Glutamatergic neuron (in vitro differentiated cells): ENCODE results near the gene GLB1L3. TPM values are rescaled to one million over a fixed set of nuclear protein-coding genes. Genes with fewer than 3 reads are reported as not detected.
"Not testable (repeated sequence)": the region's sequence is repeated elsewhere in the genome, so short reads cannot be mapped to it uniquely, and the experiment has no call there.

Experiments
- DNase-seq: peaks from one replicate; pipeline ENCODE4 v3.0.0; 2022
- H3K27ac Mint-ChIP-seq: one replicate; pipeline ENCODE4 v1.8.0; 2020; ENCODE audit warnings: mild to moderate bottlenecking, mixed read lengths, inconsistent platforms; ENCODE audit not compliant: unreplicated experiment
- H3K27me3 Mint-ChIP-seq: one replicate; pipeline ENCODE4 v1.8.0; 2020; ENCODE audit warnings: mild to moderate bottlenecking, moderate library complexity, mixed read lengths, inconsistent platforms; ENCODE audit not compliant: unreplicated experiment
- H3K36me3 Mint-ChIP-seq: one replicate; pipeline ENCODE4 v1.8.0; 2020; ENCODE audit warnings: mild to moderate bottlenecking, mixed read lengths, inconsistent platforms; ENCODE audit not compliant: unreplicated experiment
- H3K4me1 Mint-ChIP-seq: one replicate; pipeline ENCODE4 v1.8.0; 2020; ENCODE audit warnings: mild to moderate bottlenecking, low read depth, mixed read lengths, inconsistent platforms; ENCODE audit not compliant: unreplicated experiment
- H3K4me3 Mint-ChIP-seq: one replicate; pipeline ENCODE4 v1.8.0; 2020; ENCODE audit warnings: mild to moderate bottlenecking, mixed read lengths, inconsistent platforms; ENCODE audit not compliant: unreplicated experiment
- H3K9me3 Mint-ChIP-seq: one replicate; pipeline ENCODE4 v1.8.0; 2020; ENCODE audit warnings: mild to moderate bottlenecking, moderate library complexity, mixed read lengths, inconsistent platforms; ENCODE audit not compliant: unreplicated experiment
- total RNA-seq: library from RNA; stranded (reverse); fragmentation: NEBNext Ultra II Directional; extraction: Animal tissue kit (Norgen Biotek cat#: 25700); gene quantifications from one replicate; pipeline ENCODE4 v1.2.1, GENCODE V29; 2021; ENCODE audit not compliant: unreplicated experiment
- TF ChIP-seq, protein P1 (sequence below): fragments of 200-600 bp; sonication (generic); IDR thresholded peaks from one replicate; pipeline ENCODE4 v1.5.0; 2021; ENCODE audit not compliant: partially characterized antibody, unreplicated experiment

Gene GLB1L3
- total RNA-seq, 1 donor from 2014 or later = 0.83 TPM

- H3K36me3 Mint-ChIP-seq = peaks cover 5% of the 10 kb centered on the region
- H3K27me3 Mint-ChIP-seq = peaks cover 20% of the 10 kb centered on the region
- peak overlapping the region; percentile 92 for H3K4me3 Mint-ChIP-seq
- H3K27ac Mint-ChIP-seq = peak overlapping the region; percentile 73
- TF ChIP-seq, protein P1, sequence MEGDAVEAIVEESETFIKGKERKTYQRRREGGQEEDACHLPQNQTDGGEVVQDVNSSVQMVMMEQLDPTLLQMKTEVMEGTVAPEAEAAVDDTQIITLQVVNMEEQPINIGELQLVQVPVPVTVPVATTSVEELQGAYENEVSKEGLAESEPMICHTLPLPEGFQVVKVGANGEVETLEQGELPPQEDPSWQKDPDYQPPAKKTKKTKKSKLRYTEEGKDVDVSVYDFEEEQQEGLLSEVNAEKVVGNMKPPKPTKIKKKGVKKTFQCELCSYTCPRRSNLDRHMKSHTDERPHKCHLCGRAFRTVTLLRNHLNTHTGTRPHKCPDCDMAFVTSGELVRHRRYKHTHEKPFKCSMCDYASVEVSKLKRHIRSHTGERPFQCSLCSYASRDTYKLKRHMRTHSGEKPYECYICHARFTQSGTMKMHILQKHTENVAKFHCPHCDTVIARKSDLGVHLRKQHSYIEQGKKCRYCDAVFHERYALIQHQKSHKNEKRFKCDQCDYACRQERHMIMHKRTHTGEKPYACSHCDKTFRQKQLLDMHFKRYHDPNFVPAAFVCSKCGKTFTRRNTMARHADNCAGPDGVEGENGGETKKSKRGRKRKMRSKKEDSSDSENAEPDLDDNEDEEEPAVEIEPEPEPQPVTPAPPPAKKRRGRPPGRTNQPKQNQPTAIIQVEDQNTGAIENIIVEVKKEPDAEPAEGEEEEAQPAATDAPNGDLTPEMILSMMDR = no peak
- peaks cover 13% of the 10 kb centered on the region for H3K9me3 Mint-ChIP-seq
- H3K4me1 Mint-ChIP-seq = peaks cover 28% of the 10 kb centered on the region
- DNase-seq = peak; percentile 41
Measured at GRCh38 chr11:134277183-134278001, 1.2 kb downstream of the GLB1L3 start.

DNA sequence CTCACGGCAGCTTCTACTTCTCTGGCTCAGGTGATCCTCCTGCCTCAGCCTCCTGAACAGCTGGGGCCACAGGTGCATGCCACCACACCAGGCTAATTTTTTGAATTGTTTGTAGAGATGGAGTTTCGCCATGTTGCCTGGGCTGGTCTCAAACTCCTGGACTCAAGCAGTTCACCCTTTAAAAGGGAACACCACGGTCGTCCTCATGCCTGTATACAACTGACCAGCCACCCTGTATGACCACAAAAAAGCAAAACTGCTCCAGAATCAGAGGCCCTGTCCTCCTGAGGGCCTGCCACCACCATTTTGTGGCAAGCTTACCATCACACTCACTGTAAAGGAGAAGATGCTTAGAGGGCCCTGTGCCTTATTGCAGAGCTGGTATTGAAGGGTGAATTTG is 2.2 kb downstream of the GLB1L3 start:
- TF ChIP-seq, protein P1 = no peak
- peaks cover 19% of the 10 kb centered on the region for H3K4me1 Mint-ChIP-seq
- no peak overlapping the region for H3K27ac Mint-ChIP-seq
- H3K36me3 Mint-ChIP-seq = peaks cover 5% of the 10 kb centered on the region
- peaks cover 19% of the 10 kb centered on the region for H3K27me3 Mint-ChIP-seq
- DNase-seq = no peak
- no peak overlapping the region for H3K4me3 Mint-ChIP-seq
- H3K9me3 Mint-ChIP-seq = peaks cover 6% of the 10 kb centered on the region

- not testable (repeated sequence) for H3K9me3 Mint-ChIP-seq, H3K4me1 Mint-ChIP-seq, H3K36me3 Mint-ChIP-seq, H3K4me3 Mint-ChIP-seq, DNase-seq, H3K27ac Mint-ChIP-seq
- H3K27me3 Mint-ChIP-seq = peaks cover 10% of the 10 kb centered on the region
Measured at GRCh38 chr11:134281635-134282034, 5.5 kb downstream of the GLB1L3 start.

DNA sequence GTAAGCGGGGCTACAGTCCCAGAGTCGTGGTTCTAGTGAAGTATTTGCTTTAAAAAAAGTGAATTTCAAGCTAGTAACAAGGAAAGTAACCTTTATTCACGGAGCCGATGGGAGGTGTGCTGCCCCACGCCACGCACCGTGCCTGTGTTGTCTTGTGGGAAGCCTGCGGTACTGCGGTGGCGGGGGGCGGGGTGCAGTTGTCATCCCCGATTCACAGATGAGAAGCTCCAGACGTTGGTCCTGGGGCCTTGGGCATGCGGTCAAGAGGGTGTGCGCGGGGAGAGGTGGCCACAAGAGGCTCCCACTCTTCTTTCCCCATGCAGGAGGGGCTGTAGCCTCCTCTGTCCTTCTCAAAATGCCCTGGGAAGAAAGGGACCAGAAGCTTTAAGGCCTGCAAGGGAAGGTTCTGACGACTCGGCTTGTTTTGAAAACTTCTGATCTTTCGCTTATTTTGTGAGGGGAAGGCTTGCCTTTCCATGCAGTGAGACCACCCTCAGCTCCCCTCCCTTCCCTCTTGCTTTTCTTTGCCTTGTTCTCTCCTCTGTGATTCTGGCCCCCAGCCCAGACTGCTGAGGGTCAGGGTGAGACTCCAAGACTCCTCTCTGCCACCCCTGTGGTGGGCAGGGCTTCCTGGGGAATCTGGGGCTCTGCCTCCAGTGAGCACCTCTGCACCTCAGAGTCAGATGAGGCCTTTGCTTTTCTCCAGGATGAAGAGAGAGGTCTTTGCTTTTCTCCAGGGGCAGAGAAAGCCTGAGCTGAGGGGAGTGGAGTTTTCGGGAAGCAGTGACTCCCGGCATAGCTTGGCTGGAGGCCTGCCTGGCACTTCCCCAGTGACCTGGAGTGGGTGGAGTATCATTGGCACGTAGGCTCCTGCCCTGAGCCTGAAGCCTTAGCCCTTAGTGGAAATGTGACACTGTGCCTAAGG is 6.2 kb downstream of the GLB1L3 start:
- TF ChIP-seq, protein P1 = no peak
- Mint-ChIP-seq H3K27ac (no peak overlapping the region), H3K4me1 (peaks cover 5% of the 10 kb centered on the region), H3K27me3 (peaks cover 8% of the 10 kb centered on the region), H3K4me3 (no peak overlapping the region), H3K36me3 (peaks cover 5% of the 10 kb centered on the region), H3K9me3 (peaks cover 2% of the 10 kb centered on the region)
- DNase-seq = no peak

DNA sequence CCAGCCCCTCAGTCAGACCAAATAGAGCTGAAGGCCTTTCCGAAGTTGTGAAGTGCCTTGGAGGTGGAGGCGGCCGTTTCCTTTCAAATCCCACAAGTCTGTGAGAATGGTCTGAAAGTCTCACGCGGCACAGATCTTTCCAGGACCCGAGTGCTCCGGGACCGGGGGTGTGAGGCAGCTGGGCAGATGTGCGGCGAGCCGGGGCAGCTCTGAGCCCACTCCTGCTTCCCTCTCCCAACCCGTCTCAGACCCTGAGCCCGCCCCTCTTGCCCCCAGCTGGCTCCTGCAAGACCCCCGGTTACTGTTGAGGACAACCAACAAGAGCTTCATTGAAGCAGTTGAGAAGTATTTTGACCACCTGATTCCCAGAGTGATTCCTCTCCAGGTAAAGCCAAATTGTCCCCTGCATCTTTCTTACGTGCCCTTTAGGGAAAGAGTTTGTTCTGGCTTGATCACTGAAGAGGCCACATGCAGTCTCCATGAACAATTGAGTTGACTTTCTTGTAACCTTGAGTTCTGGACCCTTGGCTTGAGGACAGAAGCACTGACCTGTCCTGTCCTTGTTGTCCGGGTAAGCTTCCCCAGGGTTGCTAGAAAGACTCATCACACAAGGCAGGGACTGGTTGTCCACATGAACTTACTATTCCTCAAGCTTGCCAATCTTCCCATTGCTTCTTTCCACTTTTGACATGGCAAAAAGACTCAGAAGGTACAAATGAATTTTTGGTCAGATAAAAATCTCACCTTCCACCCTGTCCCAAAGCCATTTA is 7.5 kb downstream of the GLB1L3 start:
- Mint-ChIP-seq H3K9me3 (peaks cover 1% of the 10 kb centered on the region), H3K36me3 (peaks cover 2% of the 10 kb centered on the region), H3K4me1 (no peaks in the 10 kb centered on the region), H3K27ac (no peak overlapping the region), H3K4me3 (no peak overlapping the region), H3K27me3 (peaks cover 1% of the 10 kb centered on the region)
- DNase-seq = no peak
- TF ChIP-seq, protein P1 = no peak

DNA sequence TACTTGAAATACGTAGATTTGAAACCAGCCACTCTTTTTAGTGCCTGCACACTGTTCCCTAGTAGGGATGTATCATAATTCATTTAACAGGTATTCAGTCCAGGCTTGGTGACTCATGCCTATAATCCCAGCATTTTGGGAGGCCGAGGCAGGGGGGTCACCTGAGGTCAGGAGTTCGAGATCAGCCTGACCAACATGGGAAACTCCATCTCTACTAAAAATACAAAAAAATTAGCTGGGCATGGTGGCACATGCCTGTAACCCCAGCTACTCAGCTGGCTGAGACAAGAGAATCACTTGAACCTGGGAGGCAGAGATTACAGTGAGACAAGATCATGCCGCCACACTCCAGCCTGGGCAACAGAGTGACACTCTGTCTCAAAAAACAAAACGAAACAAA is 8.2 kb downstream of the GLB1L3 start:
- H3K27me3 Mint-ChIP-seq, H3K9me3 Mint-ChIP-seq, H3K27ac Mint-ChIP-seq, H3K36me3 Mint-ChIP-seq, DNase-seq, H3K4me1 Mint-ChIP-seq, H3K4me3 Mint-ChIP-seq: not testable (repeated sequence)
